Neural cell (in vitro differentiated cells): Measurements from ENCODE around the gene ADSS1. TPM values are rescaled to one million over a fixed set of nuclear protein-coding genes. Genes with fewer than 3 reads are reported as not detected.

Source experiments
- H2AFZ ChIP-seq: fragments of 200-600, 300-800 bp; sonication (generic), shearing (Covaris generic); 2 replicates; pipeline ENCODE4 v1.6.0; 2014; ENCODE audit warnings: low read depth, mild to moderate bottlenecking, antibody characterized with exemption, low read length, moderate library complexity
- H3F3A ChIP-seq: fragments of 200-600 bp; shearing (Covaris generic); 2 replicates; pipeline ENCODE4 v1.6.1; 2016; ENCODE audit warnings: mild to moderate bottlenecking, moderate library complexity, mixed read lengths, antibody characterized with exemption, low read length; ENCODE audit not compliant: insufficient read depth, poor library complexity, severe bottlenecking
- H3K27ac ChIP-seq: fragments of 200-600, 300-800 bp; sonication (generic), shearing (Covaris generic); 2 replicates; pipeline ENCODE4 v1.5.1; 2014; ENCODE audit warnings: mild to moderate bottlenecking, low read length, moderate library complexity
- H3K27me3 ChIP-seq: fragments of 300-800, 200-600 bp; sonication (generic), shearing (Covaris generic); 2 replicates; pipeline ENCODE4 v1.6.0; 2014; ENCODE audit warnings: mild to moderate bottlenecking, low read depth, low read length, moderate library complexity; ENCODE audit not compliant: insufficient read depth
- H3K36me3 ChIP-seq: fragments of 300-800, 200-600 bp; sonication (generic), shearing (Covaris generic); 2 replicates; pipeline ENCODE4 v1.5.1; 2014; ENCODE audit warnings: mild to moderate bottlenecking, antibody characterized with exemption, low read length, moderate library complexity; ENCODE audit not compliant: insufficient read depth
- H3K4me2 ChIP-seq: fragments of 300-800, 200-600 bp; sonication (generic), shearing (Covaris generic); 2 replicates; pipeline ENCODE4 v1.6.0; 2014; ENCODE audit warnings: mild to moderate bottlenecking, low read length
- H3K4me3 ChIP-seq: fragments of 300-800, 200-600 bp; sonication (generic), shearing (Covaris generic); 2 replicates; pipeline ENCODE4 v1.5.1; 2014; ENCODE audit warnings: mild to moderate bottlenecking, low read length, moderate library complexity
- H3K79me2 ChIP-seq: fragments of 200-600 bp; shearing (Covaris generic); replicated peaks from 2 replicates; pipeline ENCODE4 v1.6.0; 2014; ENCODE audit warnings: mild to moderate bottlenecking, low read length, moderate library complexity; ENCODE audit not compliant: insufficient read depth
- H3K9ac ChIP-seq: fragments of 300-800, 200-600 bp; sonication (generic), shearing (Covaris generic); 2 replicates; pipeline ENCODE4 v1.6.1; 2016; ENCODE audit warnings: mild to moderate bottlenecking, low read length, mixed read lengths
- H3K9me2 ChIP-seq: fragments of 200-600 bp; shearing (Covaris generic); 2 replicates; pipeline ENCODE4 v1.6.1; 2016; ENCODE audit warnings: mild to moderate bottlenecking, low read length, mixed read lengths; ENCODE audit not compliant: insufficient read depth
- H3K9me3 ChIP-seq: fragments of 200-600, 300-800 bp; sonication (generic), shearing (Covaris generic); 2 replicates; pipeline ENCODE4 v1.6.1; 2016; ENCODE audit warnings: mild to moderate bottlenecking, mixed run types, low read length, moderate library complexity, mixed read lengths
- H4K20me1 ChIP-seq: fragments of 200-600 bp; shearing (Covaris generic); 2 replicates; pipeline ENCODE4 v1.6.1; 2016; ENCODE audit warnings: mild to moderate bottlenecking, mixed run types; ENCODE audit not compliant: insufficient read depth
- EP300 ChIP-seq: fragments of 450-650 bp; conservative IDR thresholded peaks from 2 replicates; pipeline ENCODE4 v1.6.1; 2014; ENCODE audit warnings: antibody characterized with exemption, mild to moderate bottlenecking, moderate library complexity; ENCODE audit not compliant: poor library complexity, severe bottlenecking
- EZH2 ChIP-seq: fragments of 200-600, 300-800 bp; shearing (Covaris generic), sonication (generic); IDR thresholded peaks from 2 replicates; pipeline ENCODE4 v1.6.1; 2014; ENCODE audit warnings: antibody characterized with exemption, low read length, borderline replicate concordance, mild to moderate bottlenecking; ENCODE audit not compliant: insufficient read depth, poor library complexity, severe bottlenecking
- MXI1 ChIP-seq: fragments of 450-650 bp; conservative IDR thresholded peaks from 2 replicates; pipeline ENCODE4 v1.6.1; 2014; ENCODE audit warnings: antibody characterized with exemption, mild to moderate bottlenecking; ENCODE audit not compliant: poor library complexity, severe bottlenecking
- POLR2AphosphoS5 ChIP-seq: IDR thresholded peaks from 2 replicates; pipeline ENCODE4 v1.6.1; 2012
- RAD21 ChIP-seq: fragments of 450-650 bp; conservative IDR thresholded peaks from 2 replicates; pipeline ENCODE4 v1.6.1; 2014; ENCODE audit warnings: antibody characterized with exemption, mild to moderate bottlenecking, moderate library complexity
- SMC3 ChIP-seq: fragments of 450-650 bp; conservative IDR thresholded peaks from 2 replicates; pipeline ENCODE4 v1.6.1; 2014; ENCODE audit warnings: antibody characterized with exemption, mild to moderate bottlenecking, moderate library complexity; ENCODE audit not compliant: poor library complexity
- TAF1 ChIP-seq: IDR thresholded peaks from 2 replicates; pipeline ENCODE4 v1.6.1; 2012; ENCODE audit warnings: low read depth
- polyA plus RNA-seq: library from polyadenylated mRNA; depleted of rRNA; stranded (reverse); fragments of >200 nt; gene quantifications from 2 replicates; pipeline ENCODE4 v1.2.3, GENCODE V29; 2014
- TF ChIP-seq, protein P1 (sequence below): IDR thresholded peaks from 2 replicates; pipeline ENCODE4 v1.6.1; 2012; ENCODE audit warnings: borderline replicate concordance
- TF ChIP-seq, protein P2 (sequence below): fragments of 450-650 bp; IDR thresholded peaks from 2 replicates; pipeline ENCODE4 v1.5.1; 2014; ENCODE audit warnings: antibody characterized with exemption, mild to moderate bottlenecking, moderate library complexity; ENCODE audit not compliant: poor library complexity, severe bottlenecking

The ADSS1 gene
- polyA plus RNA-seq, 1 donor from 2014 or later: 4.3 TPM

DNA sequence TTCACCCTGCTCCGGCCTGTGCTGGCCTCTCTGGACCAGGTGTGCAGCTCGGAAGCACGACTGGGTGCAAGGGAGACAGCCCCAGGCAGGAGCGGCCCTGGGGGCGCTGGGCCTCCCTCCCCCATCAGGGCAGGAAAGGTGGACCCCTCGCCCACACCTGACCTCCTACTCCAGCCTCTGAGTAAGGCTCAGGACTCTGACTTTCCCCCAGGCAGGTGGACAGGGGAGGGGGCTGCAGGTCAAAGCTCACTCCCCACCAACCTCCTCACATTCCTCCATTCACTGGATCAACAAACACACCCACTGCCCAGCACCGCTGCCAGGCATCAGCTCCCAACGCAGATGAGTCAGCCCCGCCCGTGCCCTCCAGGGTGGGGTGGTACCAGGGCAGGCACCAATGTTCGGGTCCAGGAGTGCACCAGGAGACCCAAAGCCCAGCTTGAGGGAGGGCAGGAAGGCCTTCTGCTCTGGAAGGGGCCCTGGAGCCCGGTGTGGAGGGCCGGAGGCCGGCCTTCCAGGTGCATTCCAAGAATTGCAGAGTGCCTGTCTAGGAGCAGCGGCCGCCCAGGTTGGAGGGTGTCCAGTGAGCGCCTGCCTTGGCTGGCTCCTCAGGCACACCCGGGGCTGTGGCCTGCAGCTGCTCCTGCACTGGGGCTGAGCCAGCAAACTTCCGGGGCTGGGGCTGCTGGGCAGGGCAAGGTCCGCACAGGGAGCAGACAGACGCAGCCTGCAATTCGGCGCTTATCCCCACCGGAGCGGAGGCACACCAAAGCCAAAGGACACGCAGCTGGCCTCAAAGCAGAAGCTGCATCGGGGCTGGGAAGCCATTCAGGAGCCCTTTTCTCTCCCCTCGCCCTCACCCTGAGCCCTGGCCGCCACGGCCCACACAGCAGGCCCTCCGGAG, 36.2 kb upstream of the ADSS1 start:
- Histone ChIP-seq H3K79me2 (no peaks in the 10 kb centered on the region), H3K9me3 (no peaks in the 10 kb centered on the region), H3K4me3 (no peak overlapping the region), H3K9me2 (no peaks in the 10 kb centered on the region), H3F3A (no peaks in the 10 kb centered on the region), H3K27ac (no peak overlapping the region), H4K20me1 (no peaks in the 10 kb centered on the region), H2AFZ (no peak overlapping the region), H3K36me3 (no peaks in the 10 kb centered on the region), H3K27me3 (peaks cover 5% of the 10 kb centered on the region), H3K4me2 (no peak overlapping the region), H3K9ac (no peak overlapping the region)
- TF ChIP-seq EZH2: no peak
- no peak for TF ChIP-seq EP300
- TF ChIP-seq, protein P1, sequence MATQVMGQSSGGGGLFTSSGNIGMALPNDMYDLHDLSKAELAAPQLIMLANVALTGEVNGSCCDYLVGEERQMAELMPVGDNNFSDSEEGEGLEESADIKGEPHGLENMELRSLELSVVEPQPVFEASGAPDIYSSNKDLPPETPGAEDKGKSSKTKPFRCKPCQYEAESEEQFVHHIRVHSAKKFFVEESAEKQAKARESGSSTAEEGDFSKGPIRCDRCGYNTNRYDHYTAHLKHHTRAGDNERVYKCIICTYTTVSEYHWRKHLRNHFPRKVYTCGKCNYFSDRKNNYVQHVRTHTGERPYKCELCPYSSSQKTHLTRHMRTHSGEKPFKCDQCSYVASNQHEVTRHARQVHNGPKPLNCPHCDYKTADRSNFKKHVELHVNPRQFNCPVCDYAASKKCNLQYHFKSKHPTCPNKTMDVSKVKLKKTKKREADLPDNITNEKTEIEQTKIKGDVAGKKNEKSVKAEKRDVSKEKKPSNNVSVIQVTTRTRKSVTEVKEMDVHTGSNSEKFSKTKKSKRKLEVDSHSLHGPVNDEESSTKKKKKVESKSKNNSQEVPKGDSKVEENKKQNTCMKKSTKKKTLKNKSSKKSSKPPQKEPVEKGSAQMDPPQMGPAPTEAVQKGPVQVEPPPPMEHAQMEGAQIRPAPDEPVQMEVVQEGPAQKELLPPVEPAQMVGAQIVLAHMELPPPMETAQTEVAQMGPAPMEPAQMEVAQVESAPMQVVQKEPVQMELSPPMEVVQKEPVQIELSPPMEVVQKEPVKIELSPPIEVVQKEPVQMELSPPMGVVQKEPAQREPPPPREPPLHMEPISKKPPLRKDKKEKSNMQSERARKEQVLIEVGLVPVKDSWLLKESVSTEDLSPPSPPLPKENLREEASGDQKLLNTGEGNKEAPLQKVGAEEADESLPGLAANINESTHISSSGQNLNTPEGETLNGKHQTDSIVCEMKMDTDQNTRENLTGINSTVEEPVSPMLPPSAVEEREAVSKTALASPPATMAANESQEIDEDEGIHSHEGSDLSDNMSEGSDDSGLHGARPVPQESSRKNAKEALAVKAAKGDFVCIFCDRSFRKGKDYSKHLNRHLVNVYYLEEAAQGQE: no peak

DNA sequence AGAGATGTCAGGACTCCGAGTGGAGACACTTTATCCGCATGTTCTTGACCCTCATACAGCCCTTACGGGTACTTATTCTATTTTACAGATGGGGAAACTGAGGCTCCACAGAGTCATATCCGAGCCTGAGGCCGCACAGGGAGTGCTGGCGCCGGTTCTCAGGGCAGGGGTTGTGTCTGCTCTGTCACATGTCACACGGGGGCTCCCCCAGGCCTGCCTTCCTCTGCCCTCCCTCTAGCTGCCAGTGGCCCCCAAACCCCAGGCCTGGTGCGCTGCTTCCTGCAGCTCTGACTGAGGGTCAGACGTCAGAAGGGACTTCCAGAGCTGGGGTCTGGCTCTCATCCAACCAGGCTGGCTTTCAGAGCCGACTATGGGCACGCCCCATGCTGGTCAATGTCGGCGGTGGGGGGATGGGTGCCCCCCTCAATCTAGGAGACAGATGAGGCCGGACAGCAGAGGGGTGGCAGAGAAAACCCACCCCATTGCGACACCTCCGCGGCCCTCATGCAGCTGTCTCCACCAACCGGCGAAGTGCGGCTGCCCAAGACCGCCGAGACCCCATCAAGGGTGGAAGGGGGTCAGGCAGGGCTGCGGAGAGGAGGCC, 35.4 kb upstream of the ADSS1 start:
- no peaks in the 10 kb centered on the region for H3K36me3 ChIP-seq
- H3K4me3 ChIP-seq: no peak overlapping the region
- H3K9me3 ChIP-seq: no peaks in the 10 kb centered on the region
- peaks cover 5% of the 10 kb centered on the region for H3K27me3 ChIP-seq
- TF ChIP-seq TAF1: no peak
- TF ChIP-seq RAD21: no peak
- no peak for TF ChIP-seq MXI1
- TF ChIP-seq EZH2: no peak
- TF ChIP-seq, protein P1: no peak
- no peak for TF ChIP-seq EP300
- TF ChIP-seq, protein P2, sequence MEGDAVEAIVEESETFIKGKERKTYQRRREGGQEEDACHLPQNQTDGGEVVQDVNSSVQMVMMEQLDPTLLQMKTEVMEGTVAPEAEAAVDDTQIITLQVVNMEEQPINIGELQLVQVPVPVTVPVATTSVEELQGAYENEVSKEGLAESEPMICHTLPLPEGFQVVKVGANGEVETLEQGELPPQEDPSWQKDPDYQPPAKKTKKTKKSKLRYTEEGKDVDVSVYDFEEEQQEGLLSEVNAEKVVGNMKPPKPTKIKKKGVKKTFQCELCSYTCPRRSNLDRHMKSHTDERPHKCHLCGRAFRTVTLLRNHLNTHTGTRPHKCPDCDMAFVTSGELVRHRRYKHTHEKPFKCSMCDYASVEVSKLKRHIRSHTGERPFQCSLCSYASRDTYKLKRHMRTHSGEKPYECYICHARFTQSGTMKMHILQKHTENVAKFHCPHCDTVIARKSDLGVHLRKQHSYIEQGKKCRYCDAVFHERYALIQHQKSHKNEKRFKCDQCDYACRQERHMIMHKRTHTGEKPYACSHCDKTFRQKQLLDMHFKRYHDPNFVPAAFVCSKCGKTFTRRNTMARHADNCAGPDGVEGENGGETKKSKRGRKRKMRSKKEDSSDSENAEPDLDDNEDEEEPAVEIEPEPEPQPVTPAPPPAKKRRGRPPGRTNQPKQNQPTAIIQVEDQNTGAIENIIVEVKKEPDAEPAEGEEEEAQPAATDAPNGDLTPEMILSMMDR: no peak
- no peak for TF ChIP-seq POLR2AphosphoS5
- TF ChIP-seq SMC3: no peak
- no peak overlapping the region for H3K9ac ChIP-seq
- no peaks in the 10 kb centered on the region for H3K9me2 ChIP-seq
- H3K79me2 ChIP-seq: no peaks in the 10 kb centered on the region
- H4K20me1 ChIP-seq: no peaks in the 10 kb centered on the region
- no peak overlapping the region for H3K27ac ChIP-seq
- no peak overlapping the region for H3K4me2 ChIP-seq
- H2AFZ ChIP-seq: no peak overlapping the region
- no peaks in the 10 kb centered on the region for H3F3A ChIP-seq
